GM12878 (cell line): Measurements from ENCODE around the gene VTI1A. TPM values are rescaled to one million over a fixed set of nuclear protein-coding genes. Genes with fewer than 3 reads are reported as not detected.
A peak's percentile ranks its signal among the peaks of the same experiment; 100 is the strongest.
"Not testable (repeated sequence)": the region's sequence is repeated elsewhere in the genome, so short reads cannot be mapped to it uniquely, and the experiment has no call there.

Experiments used
- ATAC-seq: fragments of 200-7000 bp; cut with Tn5 transposase; 3 replicates; pipeline ENCODE4 v1.9.1; 2020; ENCODE audit warnings: mild to moderate bottlenecking, moderate library complexity
- BruUV-seq: library from RNA; stranded (reverse); fragments of 400-500 nt; replicated peaks from 2 replicates; lab custom pipeline; 2021; lab: Mats Ljungman, UMichigan
- CTCF ChIA-PET: fragments of 300-600 bp; sonication (Branson Sonifier 250); formaldehyde crosslinking; extraction: SDS; loops from one replicate; lab custom pipeline; 2021; ENCODE audit warnings: inconsistent platforms; lab: Yijun Ruan, JAX
- POLR2A ChIA-PET: fragments of 350-600 bp; formaldehyde crosslinking; extraction: SDS; loops from one replicate; lab custom pipeline; 2021; ENCODE audit warnings: inconsistent platforms; lab: Charles Lee
- RAD21 ChIA-PET: fragments of 300-600 bp; sonication (Branson Sonifier 250); formaldehyde crosslinking; loops from one replicate; lab custom pipeline; 2023; ENCODE audit warnings: antibody characterized with exemption; ENCODE audit not compliant: unreplicated experiment; lab: Charles Lee
- SMC1A ChIA-PET: fragments of 300-600 bp; sonication (Branson Sonifier 250); formaldehyde crosslinking; loops from one replicate; lab custom pipeline; 2023; ENCODE audit not compliant: unreplicated experiment, uncharacterized antibody; lab: Charles Lee
- DNase-seq: peaks from one replicate; pipeline ENCODE4 v3.0.0-alpha.2; 2011; ENCODE audit warnings: low read depth, low spot score
- FAIRE-seq: peaks from 3 replicates; lab custom pipeline; 2011; peaks lifted over from hg19 to GRCh38; lab: Jason Lieb, UNC
- H2AFZ ChIP-seq: 2 replicates; pipeline ENCODE4 v1.6.0; 2011; ENCODE audit warnings: low read depth, low read length, control low read depth; ENCODE audit not compliant: control insufficient read depth
- H3K27ac ChIP-seq: 2 replicates; pipeline ENCODE4 v1.5.1; 2011; ENCODE audit warnings: control low read depth; ENCODE audit not compliant: control insufficient read depth, insufficient read depth
- H3K27me3 ChIP-seq, 2 experiments: replicated peaks in 1 of 2; 2 replicates each; pipeline versions ENCODE4 v1.6.0 to v1.6.1; 2011; ENCODE audit warnings: low read length in 1 of 2; ENCODE audit not compliant: control insufficient read depth in 2 of 2, insufficient read depth in 2 of 2
- H3K36me3 ChIP-seq, 2 experiments: 2 replicates each; pipeline ENCODE4 v1.5.1; 2011; ENCODE audit warnings: low read length in 1 of 2; ENCODE audit not compliant: control insufficient read depth in 2 of 2, insufficient read depth in 2 of 2
- H3K4me1 ChIP-seq: 2 replicates; pipeline ENCODE4 v1.6.1; 2011; ENCODE audit warnings: mild to moderate bottlenecking, low read length, moderate library complexity, mixed read lengths; ENCODE audit not compliant: control insufficient read depth, insufficient read depth
- H3K4me2 ChIP-seq: 2 replicates; pipeline ENCODE4 v1.6.0; 2011; ENCODE audit warnings: control low read depth; ENCODE audit not compliant: control insufficient read depth, insufficient read depth
- H3K4me3 ChIP-seq: fragments of 200-600 bp; sonication (generic); 2 replicates; pipeline ENCODE4 v1.5.1; 2016
- H3K79me2 ChIP-seq: 2 replicates; pipeline ENCODE4 v1.6.0; 2011; ENCODE audit warnings: low read length; ENCODE audit not compliant: control insufficient read depth, insufficient read depth
- H3K9ac ChIP-seq: 2 replicates; pipeline ENCODE4 v1.8.0; 2011; ENCODE audit warnings: low read length, control low read depth, mixed read lengths; ENCODE audit not compliant: control insufficient read depth, insufficient read depth
- H3K9me3 ChIP-seq: replicated peaks from 3 replicates; pipeline ENCODE4 v1.5.1; 2011; ENCODE audit warnings: mild to moderate bottlenecking, low read length; ENCODE audit not compliant: control insufficient read depth, insufficient read depth
- H4K20me1 ChIP-seq: 2 replicates; pipeline ENCODE4 v1.6.0; 2011; ENCODE audit not compliant: control insufficient read depth, insufficient read depth
- ASH2L ChIP-seq: fragments of 300-600, 200-600 bp; sonication (generic); IDR thresholded peaks from 2 replicates; pipeline ENCODE4 v1.6.1; 2017; ENCODE audit warnings: low read depth, mild to moderate bottlenecking, borderline replicate concordance
- BCLAF1 ChIP-seq: fragments of 450-650 bp; IDR thresholded peaks from 2 replicates; pipeline ENCODE4 v1.6.1; 2017; ENCODE audit warnings: antibody characterized with exemption, mild to moderate bottlenecking, moderate library complexity
- BHLHE40 ChIP-seq, 2 experiments: fragments of 450-650 bp in 1 of 2; IDR thresholded peaks; 2 replicates each; pipeline ENCODE4 v1.6.1; 2011 to 2017; ENCODE audit warnings: low read depth in 2 of 2, borderline replicate concordance in 1 of 2, improper control_type of control experiment in 1 of 2, low read length in 1 of 2, mild to moderate bottlenecking in 1 of 2
- CHD2 ChIP-seq: IDR thresholded peaks from 2 replicates; pipeline ENCODE4 v1.6.1; 2011; ENCODE audit warnings: low read depth, low read length, improper control_type of control experiment, borderline replicate concordance
- CREM ChIP-seq: IDR thresholded peaks from 2 replicates; pipeline ENCODE4 v1.6.1; 2014; ENCODE audit warnings: antibody characterized with exemption, low read depth
- EZH2 ChIP-seq: IDR thresholded peaks from 2 replicates; pipeline ENCODE4 v1.6.1; 2012; ENCODE audit warnings: low read depth, mild to moderate bottlenecking, control low read depth, inconsistent platforms, low read length, borderline replicate concordance; ENCODE audit not compliant: control insufficient read depth
- FOS ChIP-seq: IDR thresholded peaks from 3 replicates; pipeline ENCODE4 v1.6.1; 2011; ENCODE audit warnings: borderline replicate concordance; ENCODE audit not compliant: insufficient read length; ENCODE audit errors: extremely low read depth
- HDAC2 ChIP-seq: fragments of 200-600 bp; sonication (generic); IDR thresholded peaks from 2 replicates; pipeline ENCODE4 v1.6.1; 2017
- LARP7 ChIP-seq: fragments of 450-650 bp; IDR thresholded peaks from 2 replicates; pipeline ENCODE4 v1.6.1; 2017; ENCODE audit warnings: mild to moderate bottlenecking
- NFIC ChIP-seq: IDR thresholded peaks from 2 replicates; pipeline ENCODE4 v1.6.1; 2012; ENCODE audit warnings: low read depth, mild to moderate bottlenecking, inconsistent platforms, low read length, moderate library complexity
- NFYB ChIP-seq: IDR thresholded peaks from 2 replicates; pipeline ENCODE4 v1.6.1; 2011; ENCODE audit warnings: low read depth, mild to moderate bottlenecking, low read length, improper control_type of control experiment, moderate library complexity; ENCODE audit not compliant: insufficient read depth
- NRF1 ChIP-seq: conservative IDR thresholded peaks from 2 replicates; pipeline ENCODE4 v1.6.1; 2011; ENCODE audit warnings: mild to moderate bottlenecking, low read depth, low read length, improper control_type of control experiment
- PAX5 ChIP-seq: IDR thresholded peaks from 2 replicates; pipeline ENCODE4 v1.6.1; 2011; ENCODE audit warnings: low read depth, low read length, borderline replicate concordance
- RBBP5 ChIP-seq: fragments of 200-600 bp; sonication (generic); conservative IDR thresholded peaks from 2 replicates; pipeline ENCODE4 v1.6.1; 2016
- SPI1 ChIP-seq: IDR thresholded peaks from 2 replicates; pipeline ENCODE4 v1.6.1; 2011; ENCODE audit warnings: low read depth, mild to moderate bottlenecking, low read length, moderate library complexity, borderline replicate concordance; ENCODE audit not compliant: insufficient read depth
- ZNF217 ChIP-seq: fragments of 450-650 bp; IDR thresholded peaks from 2 replicates; pipeline ENCODE4 v1.6.1; 2017; ENCODE audit warnings: antibody characterized with exemption, mild to moderate bottlenecking
- ZNF24 ChIP-seq: fragments of 450-650 bp; IDR thresholded peaks from 2 replicates; pipeline ENCODE4 v1.6.1; 2017; ENCODE audit warnings: antibody characterized with exemption, mild to moderate bottlenecking
- WGBS: methylation state at CpG from one replicate; pipeline ENCODE4 v1.1.6; 2016; ENCODE audit warnings: low lambda C conversion rate; ENCODE audit not compliant: insufficient replicate concordance, insufficient coverage; ENCODE audit errors: missing lambda C conversion rate; 5-methylcytosine and 5-hydroxymethylcytosine counted together
- in situ Hi-C: fragments of 300-500 bp; cut with MboI; formaldehyde crosslinking; loops from 9 replicates; pipeline ENCODE4 v1.14.3; 2018; ENCODE audit warnings: mixed read lengths
- intact Hi-C: fragments of 100-400 bp; cut with micrococcal nuclease; formaldehyde crosslinking; loops from one replicate; pipeline ENCODE4 v1.14.2; 2022; ENCODE audit not compliant: unreplicated experiment
- polyA plus RNA-seq, 11 experiments: library from polyadenylated mRNA; depleted of rRNA in 4 of 11; unstranded in 6 of 11; stranded (reverse) in 5 of 11; fragments of >200 nt; fragmentation: Nextera tagmentation in 4 of 11; fragmentation: Illumina TruSeq in 1 of 11; extraction: Ambion mirVana in 4 of 11; extraction: Trizol in 1 of 11; gene quantifications; 1 replicate in 1 of 11; 2 replicates in 10 of 11; pipeline versions ENCODE4 v1.2.1 to v1.2.3, GENCODE V29; 2011 to 2016; ENCODE audit warnings: inconsistent platforms in 2 of 11, missing spikeins in 2 of 11, low read depth in 1 of 11
- total RNA-seq, 4 experiments: library from RNA; depleted of rRNA in 3 of 4; stranded (reverse); fragments of >200 nt in 3 of 4; fragmentation: Illumina TruSeq in 1 of 4; extraction: Trizol in 1 of 4; gene quantifications; 2 replicates each; pipeline versions ENCODE4 v1.2.1 to v1.2.3, GENCODE V29; 2013 to 2021

VTI1A gene
- total and polyA plus RNA-seq, 10 of the 15 experiments (the other 5 are each of a cell fraction or from before 2014, with no cell fraction given): 12.4 to 43.2 (median 27.5) TPM

GRCh38 chr10:112542823-112543222 is 95.8 kb downstream of the VTI1A start:
- CTCF ChIA-PET, POLR2A ChIA-PET: not testable (repeated sequence)

GRCh38 chr10:112546474-112546873 is 99.5 kb downstream of the VTI1A start:
- RAD21 ChIA-PET: no interaction called here
- H3K9me3 ChIP-seq: no peaks in the 10 kb centered on the region; the same call in 1 of the 3 replicates
- SMC1A ChIA-PET: no interaction called here
- DNase-seq (no peak), ATAC-seq (no peak), FAIRE-seq (no peak)
- no peaks in the 10 kb centered on the region for H3K36me3 ChIP-seq
- in situ Hi-C loops (no loop called here), intact Hi-C loops (no loop called here)
- H3K27ac ChIP-seq: no peak overlapping the region
- BruUV-seq: no TSS peak
- no peak overlapping the region for H2AFZ ChIP-seq
- POLR2A ChIA-PET: no interaction called here
- no peak overlapping the region for H3K4me3 ChIP-seq
- no peaks in the 10 kb centered on the region for H3K79me2 ChIP-seq
- H3K4me1 ChIP-seq: peaks cover 7% of the 10 kb centered on the region
- CTCF ChIA-PET: interaction anchor here (0.6 to 1.2 kb wide), 2 partner anchors 14 to 743 kb away, joined by 3 read pairs; no protein-coding TSS in a partner anchor
- peak overlapping the region; percentile 22; the same call in 1 of the 2 replicates for H3K4me2 ChIP-seq
- 26% methylated on average over 2 of the region's 2 CpGs for WGBS
- H3K27me3 ChIP-seq: no peaks in the 10 kb centered on the region
- H3K9ac ChIP-seq: no peak overlapping the region
- H4K20me1 ChIP-seq: no peaks in the 10 kb centered on the region
- TF ChIP-seq NFYB (no peak), CHD2 (no peak), CREM (peak; percentile 76), FOS (no peak), ASH2L (no peak), ZNF24 (no peak), RBBP5 (no peak), BHLHE40 (IDR thresholded peaks at IDR 0.05; ENCODE audit: borderline replicate concordance in 1 of 2, low read depth in 2 of 2, low read length in 1 of 2) (no peak), NFIC (peak; percentile 98), PAX5 (no peak), ZNF217 (0 out of 2 replicates have a peak, but pooled peaks have one; percentile 22), HDAC2 (no peak), EZH2 (no peak), NRF1 (no peak), SPI1 (peak; percentile 28; the same call in 1 of the 2 replicates), BCLAF1 (no peak), LARP7 (no peak)

More at GRCh38 chr10:112542823-112543222, 95.8 kb downstream of the VTI1A start:
- H3K27ac ChIP-seq, H3K36me3 ChIP-seq, H3K9ac ChIP-seq, in situ Hi-C loops, RAD21 ChIA-PET, intact Hi-C loops, BruUV-seq, H4K20me1 ChIP-seq, H3K4me3 ChIP-seq, H3K79me2 ChIP-seq, DNase-seq, H3K4me2 ChIP-seq, H3K27me3 ChIP-seq, SMC1A ChIA-PET, ATAC-seq, H3K4me1 ChIP-seq, H2AFZ ChIP-seq, H3K9me3 ChIP-seq, FAIRE-seq: not testable (repeated sequence)
- WGBS: 96% methylated on average over 5 of the region's 5 CpGs
